T-cell (primary cell): ENCODE data around the gene TMEM131L. TPM values are rescaled to one million over a fixed set of nuclear protein-coding genes. Genes with fewer than 3 reads are reported as not detected.

Experiments used
- ATAC-seq, 4 experiments: fragments of 200-7000 bp in 3 of 4; fragments of 150-1000 bp in 1 of 4; cut with Tn5 transposase; replicated peaks in 1 of 4; 1 replicate in 3 of 4; 2 replicates in 1 of 4; pipeline ENCODE4 v1.10.0; 2021; ENCODE audit warnings: moderate library complexity in 3 of 4, mild to moderate bottlenecking in 2 of 4, moderate number of reproducible peaks in 1 of 4
- CTCF ChIA-PET, 2 donors: fragments of 300-600 bp; sonication (Branson Sonifier 250); formaldehyde crosslinking; loops; one replicate each; lab custom pipeline; 2022; ENCODE audit warnings: antibody characterized with exemption in 2 of 2; lab: Charles Lee
- POLR2A ChIA-PET, 2 donors: fragments of 300-600 bp; sonication (Branson Sonifier 250); formaldehyde crosslinking; loops; one replicate each; lab custom pipeline; 2022; ENCODE audit warnings: antibody characterized with exemption in 2 of 2; lab: Charles Lee
- DNase-seq, 35 experiments: peaks; one replicate each; pipeline versions ENCODE4 v3.0.0 to v3.0.0-alpha.2; 2013 to 2023
- H3K27ac ChIP-seq: one replicate; pipeline ENCODE4 v1.5.1; 2013; ENCODE audit warnings: low read length
- H3K27me3 ChIP-seq, 2 experiments: replicated peaks in 1 of 2; 1 replicate in 1 of 2; 2 replicates in 1 of 2; pipeline versions ENCODE4 v1.6.1 to v1.7.0; 2013; ENCODE audit warnings: low read length in 1 of 2, mixed read lengths in 1 of 2; ENCODE audit not compliant: control insufficient read depth in 2 of 2, insufficient read depth in 2 of 2; ENCODE audit errors: extremely low read depth in 1 of 2
- H3K36me3 ChIP-seq, 2 donors: 1 replicate in 1 of 2; 2 replicates in 1 of 2; pipeline versions ENCODE4 v1.6.1 to v1.7.0; 2013; ENCODE audit warnings: low read length in 1 of 2; ENCODE audit not compliant: control insufficient read depth in 2 of 2, insufficient read depth in 1 of 2; ENCODE audit errors: extremely low read depth in 1 of 2
- H3K4me1 ChIP-seq, 2 experiments: 1 replicate in 1 of 2; 2 replicates in 1 of 2; pipeline versions ENCODE4 v1.6.1 to v1.7.0; 2013; ENCODE audit warnings: low read length in 2 of 2, mixed read lengths in 1 of 2; ENCODE audit not compliant: insufficient read depth in 2 of 2, control insufficient read depth in 1 of 2; ENCODE audit errors: extremely low read depth in 1 of 2
- H3K4me3 ChIP-seq, 2 donors: 1 replicate in 1 of 2; 2 replicates in 1 of 2; pipeline versions ENCODE4 v1.5.1 to v1.7.0; 2013; ENCODE audit warnings: mild to moderate bottlenecking in 2 of 2, low read length in 1 of 2, moderate library complexity in 1 of 2; ENCODE audit not compliant: control insufficient read depth in 1 of 2; ENCODE audit errors: extremely low read depth in 1 of 2
- H3K9me3 ChIP-seq: 2 replicates; pipeline ENCODE4 v1.7.0; 2013
- H3K27ac Mint-ChIP-seq, 2 donors: one replicate each; pipeline ENCODE4 v1.8.0; 2020 to 2021; ENCODE audit warnings: mild to moderate bottlenecking in 2 of 2, mixed read lengths in 2 of 2
- H3K27me3 Mint-ChIP-seq, 2 donors: one replicate each; pipeline ENCODE4 v1.8.0; 2021 to 2022; ENCODE audit warnings: mixed read lengths in 2 of 2
- H3K36me3 Mint-ChIP-seq: one replicate; pipeline ENCODE4 v1.8.0; 2021; ENCODE audit warnings: mixed read lengths
- H3K4me1 Mint-ChIP-seq, 3 donors: one replicate each; pipeline ENCODE4 v1.8.0; 2020 to 2022; ENCODE audit warnings: mixed read lengths in 3 of 3, mild to moderate bottlenecking in 1 of 3
- H3K4me3 Mint-ChIP-seq, 3 donors: one replicate each; pipeline ENCODE4 v1.8.0; 2020 to 2022; ENCODE audit warnings: mild to moderate bottlenecking in 3 of 3, mixed read lengths in 3 of 3, moderate library complexity in 3 of 3
- H3K9me3 Mint-ChIP-seq, 3 donors: one replicate each; pipeline ENCODE4 v1.8.0; 2020 to 2022; ENCODE audit warnings: mixed read lengths in 3 of 3
- WGBS: methylation state at CpG from one replicate; pipeline ENCODE4 v1.1.5; 2013; ENCODE audit warnings: missing lambda C conversion rate; ENCODE audit not compliant: insufficient coverage; 5-methylcytosine and 5-hydroxymethylcytosine counted together
- total RNA-seq, 35 experiments: library from RNA in 6 of 35; stranded (reverse) in 6 of 35; fragments of 120-200 nt in 1 of 35; gene quantifications; one replicate each; pipeline versions ENCODE4 v1.2.1 to v1.2.4 and lab custom pipeline; 2013 to 2026

Gene TMEM131L
- total RNA-seq, 5 donors from 2014 or later (not counting 1 experiment from before 2014, with no cell fraction given): 60.7 to 115 (median 72.6) TPM

DNA sequence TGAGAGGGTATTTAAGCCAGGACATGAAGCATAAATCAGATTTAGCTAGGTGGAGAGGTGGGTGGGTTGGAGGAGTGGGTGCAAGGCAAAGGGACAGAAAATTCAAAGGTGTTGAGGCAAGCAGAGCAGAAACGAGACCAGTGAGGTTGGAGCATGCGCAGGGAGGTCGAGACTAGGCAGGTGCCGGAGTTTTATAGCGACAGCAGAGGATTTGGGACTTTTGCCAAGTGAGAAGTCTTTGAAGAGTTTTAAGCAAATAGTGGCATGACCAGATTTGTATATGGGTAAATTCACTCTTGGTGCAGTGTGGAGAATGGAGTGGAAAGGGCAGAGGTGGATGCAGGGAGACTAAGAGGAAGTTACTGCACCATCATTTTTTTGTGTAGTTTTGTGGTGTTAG is 110.9 kb downstream of the TMEM131L start:
- Mint-ChIP-seq H3K27ac (peak overlapping the region; percentile 3 to 80), H3K36me3 (peaks cover 17% of the 10 kb centered on the region), H3K4me3 (no peak overlapping the region), H3K4me1 (peaks cover 60 to 62% (median 60%) of the 10 kb centered on the region in 3 donors), H3K27me3 (no peaks in the 10 kb centered on the region), H3K9me3 (no peaks in the 10 kb centered on the region)
- Histone ChIP-seq H3K4me1 (peaks cover 24 to 25% of the 10 kb centered on the region in 2 experiments), H3K36me3 (peaks cover 0 to 16% of the 10 kb centered on the region in 2 donors), H3K27ac (no peak overlapping the region), H3K9me3 (no peaks in the 10 kb centered on the region), H3K27me3 (no peaks in the 10 kb centered on the region), H3K4me3 (no peak overlapping the region)
- no peak for DNase-seq
- POLR2A ChIA-PET: no interaction called here
- WGBS: 85% methylated on average over 5 of the region's 5 CpGs
- CTCF ChIA-PET: interaction anchor here (0.7 to 1.8 kb wide), 6 partner anchors 97 to 1091 kb away, joined by 3 to 7 read pairs (median 4); no protein-coding TSS in a partner anchor
- no peak for ATAC-seq

DNA sequence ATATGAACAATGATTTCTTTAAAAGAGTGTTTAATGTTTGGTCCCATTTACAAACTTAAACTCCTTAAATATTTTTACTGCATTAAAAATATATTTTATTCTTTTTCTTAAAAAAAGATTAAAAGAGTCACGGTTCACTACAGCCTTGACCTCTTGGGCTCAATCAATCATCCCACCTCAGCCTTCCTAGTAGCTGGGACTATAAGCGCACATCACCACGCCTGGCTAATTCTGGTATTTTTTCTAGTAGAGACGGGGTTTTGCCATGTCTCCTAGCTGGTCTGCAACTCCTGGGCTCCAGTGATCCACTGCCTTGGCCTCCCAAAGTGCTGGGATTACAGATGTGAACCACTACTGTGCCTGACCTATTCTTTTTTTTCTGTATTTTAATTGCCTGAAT is 113.2 kb downstream of the TMEM131L start:
- H3K27me3 ChIP-seq: no peaks in the 10 kb centered on the region
- Mint-ChIP-seq H3K4me1 (peaks cover 41 to 53% (median 51%) of the 10 kb centered on the region in 3 donors), H3K27me3 (no peaks in the 10 kb centered on the region), H3K4me3 (no peak overlapping the region), H3K36me3 (peaks cover 25% of the 10 kb centered on the region), H3K9me3 (no peaks in the 10 kb centered on the region), H3K27ac (peak overlapping the region; percentile 4 to 60)
- peaks cover 0 to 33% of the 10 kb centered on the region in 2 donors for H3K36me3 ChIP-seq
- ChIA-PET POLR2A (no interaction called here), CTCF (no interaction called here)
- no peak for DNase-seq
- H3K4me1 ChIP-seq: peaks cover 12 to 14% of the 10 kb centered on the region in 2 experiments
- H3K27ac ChIP-seq: no peak overlapping the region
- no peaks in the 10 kb centered on the region for H3K9me3 ChIP-seq
- no peak for ATAC-seq
- no CpG with 5 or more reads among the region's 4 CpGs for WGBS
- H3K4me3 ChIP-seq: no peak overlapping the region

- peaks cover 0 to 37% of the 10 kb centered on the region in 2 donors for H3K36me3 ChIP-seq
Observed at GRCh38 chr4:153579872-153580271, 113.7 kb downstream of the TMEM131L start.

DNA sequence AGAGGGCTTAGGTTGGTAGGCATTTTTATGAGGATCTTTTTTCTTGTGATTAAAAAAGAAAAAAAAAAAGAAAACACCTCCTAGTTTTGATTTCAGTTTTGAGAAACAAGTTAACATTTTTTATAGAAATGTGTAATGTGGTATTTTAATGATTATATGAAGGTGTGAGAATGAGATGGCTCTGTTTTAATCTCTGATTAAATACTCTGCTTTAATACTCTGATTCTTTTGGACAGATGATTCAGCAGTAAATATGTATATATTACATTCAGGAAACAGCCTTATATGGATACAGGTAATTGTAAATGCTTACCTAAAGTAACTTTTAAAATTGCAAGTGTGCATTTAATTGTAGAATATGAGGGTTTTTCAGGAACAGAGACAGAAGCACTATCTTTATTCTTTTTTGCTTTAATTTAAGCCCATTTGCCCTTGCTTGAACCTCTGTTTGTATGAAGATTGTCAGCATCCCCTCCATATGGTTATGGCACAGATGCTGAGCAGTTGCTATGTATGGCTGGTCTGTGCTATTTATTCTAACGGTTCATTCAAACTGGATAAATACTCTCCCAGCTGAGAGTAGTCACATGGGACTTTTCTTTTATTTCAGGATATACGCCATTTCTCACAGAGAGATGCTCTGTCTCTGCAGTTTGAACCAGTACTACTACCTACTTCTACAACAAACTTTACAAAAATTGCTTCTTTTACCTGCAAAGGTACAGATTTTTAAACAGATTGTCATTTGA is 117.0 kb downstream of the TMEM131L start:
- H3K36me3 Mint-ChIP-seq: peaks cover 35% of the 10 kb centered on the region
- DNase-seq (no peak), ATAC-seq (no peak)
- Histone ChIP-seq H3K27me3 (no peaks in the 10 kb centered on the region), H3K9me3 (no peaks in the 10 kb centered on the region), H3K27ac (no peak overlapping the region), H3K4me3 (no peak overlapping the region), H3K4me1 (no peaks in the 10 kb centered on the region), H3K36me3 (peaks cover 0 to 61% of the 10 kb centered on the region in 2 donors)
- peaks cover 18 to 40% (median 33%) of the 10 kb centered on the region in 3 donors for H3K4me1 Mint-ChIP-seq
- H3K27ac Mint-ChIP-seq: peak overlapping the region; percentile 58 to 72
- H3K27me3 Mint-ChIP-seq: no peaks in the 10 kb centered on the region
- no peaks in the 10 kb centered on the region for H3K9me3 Mint-ChIP-seq
- ChIA-PET CTCF (interaction anchor here (0.7 to 1.5 kb wide), 5 partner anchors 9 to 244 kb away, joined by 3 read pairs; no protein-coding TSS in a partner anchor), POLR2A (interaction anchor here in 1 of 2 donors (0.6 to 0.8 kb wide), 3 partner anchors 10 to 108 kb away, joined by 3 to 5 read pairs (median 3); no protein-coding TSS in a partner anchor)
- no peak overlapping the region for H3K4me3 Mint-ChIP-seq
- 100% methylated on average over 2 of the region's 2 CpGs for WGBS

More at GRCh38 chr4:153579872-153580271, 113.7 kb downstream of the TMEM131L start:
- ChIA-PET CTCF (no interaction called here), POLR2A (no interaction called here)
- Histone ChIP-seq H3K4me1 (peaks cover 9 to 13% of the 10 kb centered on the region in 2 experiments), H3K27me3 (no peaks in the 10 kb centered on the region), H3K4me3 (no peak overlapping the region), H3K27ac (no peak overlapping the region), H3K9me3 (no peaks in the 10 kb centered on the region)
- no peak for DNase-seq
- Mint-ChIP-seq H3K4me3 (no peak overlapping the region), H3K4me1 (peaks cover 38 to 53% (median 50%) of the 10 kb centered on the region in 3 donors), H3K27ac (peak overlapping the region; percentile 60 to 79), H3K36me3 (peaks cover 27% of the 10 kb centered on the region), H3K9me3 (no peaks in the 10 kb centered on the region), H3K27me3 (no peaks in the 10 kb centered on the region)
- WGBS: no CpG with 5 or more reads among the region's 1 CpG
- ATAC-seq: no peak

- no peak overlapping the region for H3K4me3 Mint-ChIP-seq
- ATAC-seq: no peak
- no peak for DNase-seq
- POLR2A ChIA-PET: interaction anchor here in 1 of 2 donors (0.7 kb wide), 1 partner anchor 38 kb away, joined by 3 read pairs; no protein-coding TSS in a partner anchor
- Histone ChIP-seq H3K9me3 (no peaks in the 10 kb centered on the region), H3K4me3 (no peak overlapping the region), H3K27me3 (no peaks in the 10 kb centered on the region), H3K4me1 (no peaks in the 10 kb centered on the region), H3K27ac (no peak overlapping the region), H3K36me3 (peaks cover 5 to 76% of the 10 kb centered on the region in 2 donors)
- H3K4me1 Mint-ChIP-seq: peaks cover 18 to 34% (median 27%) of the 10 kb centered on the region in 3 donors
- no peaks in the 10 kb centered on the region for H3K9me3 Mint-ChIP-seq
- CTCF ChIA-PET: interaction anchor here (0.7 to 1.8 kb wide), 3 partner anchors 9 to 50 kb away, joined by 3 to 5 read pairs (median 3); no protein-coding TSS in a partner anchor
- no peaks in the 10 kb centered on the region for H3K27me3 Mint-ChIP-seq
- H3K27ac Mint-ChIP-seq: peak overlapping the region; percentile 59 to 73
- WGBS: 96% methylated on average over 7 of the region's 7 CpGs
- peaks cover 49% of the 10 kb centered on the region for H3K36me3 Mint-ChIP-seq
Observed at GRCh38 chr4:153585026-153585425, 118.9 kb downstream of the TMEM131L start.

- H3K4me1 ChIP-seq: no peaks in the 10 kb centered on the region
- no peak overlapping the region for H3K27ac ChIP-seq
- ChIA-PET POLR2A (no interaction called here), CTCF (interaction anchor here in 1 of 2 donors (0.6 kb wide), 1 partner anchor 165 kb away, joined by 5 read pairs; no protein-coding TSS in a partner anchor)
- DNase-seq (no peak), ATAC-seq (no peak)
- Mint-ChIP-seq H3K9me3 (no peaks in the 10 kb centered on the region), H3K4me3 (no peak overlapping the region), H3K27me3 (no peaks in the 10 kb centered on the region), H3K36me3 (peaks cover 65% of the 10 kb centered on the region), H3K4me1 (peaks cover 5 to 10% (median 7%) of the 10 kb centered on the region in 3 donors), H3K27ac (peak overlapping the region in 1 of 2 donors; percentile 30)
- WGBS: no CpG with 5 or more reads among the region's 7 CpGs
- H3K9me3 ChIP-seq: no peaks in the 10 kb centered on the region
- H3K36me3 ChIP-seq: peaks cover 7 to 87% of the 10 kb centered on the region in 2 donors
- H3K4me3 ChIP-seq: no peak overlapping the region
- no peaks in the 10 kb centered on the region for H3K27me3 ChIP-seq
Observed at GRCh38 chr4:153589703-153590595, 123.8 kb downstream of the TMEM131L start.
